ENCODE data around the gene TMEM43. TPM values are rescaled to one million over a fixed set of nuclear protein-coding genes. Genes with fewer than 3 reads are reported as not detected.

TMEM43 gene
- total RNA-seq, 1 experiment from 2014 or later, result 32.4 TPM

DNA sequence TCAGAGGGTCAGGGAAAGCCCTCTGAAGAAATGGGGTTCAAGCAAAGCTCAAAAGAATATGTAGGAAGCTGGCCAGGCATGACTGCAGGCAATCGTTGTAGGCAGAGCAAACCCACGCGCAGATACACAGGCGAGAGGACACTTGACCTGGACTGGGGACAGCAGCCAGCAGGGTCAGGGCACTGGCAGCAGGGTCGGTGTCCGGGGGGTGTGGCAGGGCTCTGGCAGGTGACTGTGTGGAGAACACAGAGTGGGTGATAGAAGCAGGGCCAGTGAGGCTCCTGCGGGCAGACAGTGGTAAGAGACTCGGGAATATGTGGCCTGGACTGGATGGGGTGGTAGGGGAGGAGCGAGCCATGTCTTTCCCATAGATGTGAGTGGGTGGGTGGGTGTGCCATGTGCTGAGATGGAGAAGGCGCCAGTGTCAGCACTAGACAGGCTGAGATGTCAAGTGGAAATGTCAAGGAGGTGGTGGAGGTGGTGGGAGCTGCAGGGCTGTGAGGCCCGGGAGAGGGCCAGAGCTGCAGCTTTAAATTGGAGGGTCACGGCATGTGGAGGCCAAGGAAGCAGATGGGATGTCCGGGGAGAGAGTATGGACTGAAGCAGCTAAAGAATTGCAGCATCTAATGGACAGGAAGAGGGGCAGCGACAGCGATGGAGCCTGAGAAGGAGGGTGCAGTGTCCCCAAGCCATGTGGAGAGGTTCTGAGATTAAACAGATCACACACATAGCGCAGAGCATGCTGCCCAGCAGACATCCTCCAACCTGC is 13.4 kb downstream of the TMEM43 start:
- no peak overlapping the region for H3K4me3 ChIP-seq (replicated peaks in 1 of 2; ENCODE audit: low read depth in 1 of 2, low read length in 2 of 2)
- intact Hi-C loops (cut with micrococcal nuclease), result no loop called here
- H2AFZ ChIP-seq (ENCODE audit: low read depth, low read length, poor library complexity, severe bottlenecking), result no peak overlapping the region
- no peaks in the 10 kb centered on the region for H3K79me2 ChIP-seq (ENCODE audit: insufficient read depth, low read length)
- no peak overlapping the region for H3K9ac ChIP-seq (ENCODE audit: low read length)
- H4K20me1 ChIP-seq (ENCODE audit: insufficient read depth), result no peaks in the 10 kb centered on the region
- H3K4me1 ChIP-seq (ENCODE audit: control insufficient read depth in 1 of 2, insufficient read depth in 2 of 2, low read length in 2 of 2), result peaks cover 8 to 20% of the 10 kb centered on the region in 2 experiments
- DNase-seq (ENCODE audit: low read depth, low spot score) (no peak), ATAC-seq (no peak)
- ChIA-PET POLR2A (interaction anchor here (1.1 kb wide), 1 partner anchor 13 kb away, joined by 3 read pairs; the partner anchor contains the start of genes CHCHD4 and TMEM43), CTCF (no interaction called here), RAD21 (ENCODE audit: low non-redundant PET in 1 of 2, low total read pairs in 2 of 2, uncharacterized antibody in 2 of 2, unreplicated experiment in 2 of 2) (no interaction called here)
- BruUV-seq (replicated peaks), result no TSS peak
- H3K27me3 ChIP-seq (ENCODE audit: insufficient read depth, low read length), result no peaks in the 10 kb centered on the region
- H3K9me2 ChIP-seq (ENCODE audit: insufficient read depth), result no peaks in the 10 kb centered on the region
- no peaks in the 10 kb centered on the region for H3K9me3 ChIP-seq (ENCODE audit: control insufficient read depth in 1 of 2, insufficient read depth in 1 of 2, low read depth in 1 of 2, low read length in 2 of 2)
- H3K27ac ChIP-seq (ENCODE audit: low read depth, low read length), result no peak overlapping the region
- peaks cover 4 to 28% of the 10 kb centered on the region in 2 experiments; a peak in 1 of 4 replicates for H3K36me3 ChIP-seq (ENCODE audit: control insufficient read depth in 1 of 2, insufficient read depth in 2 of 2, low read length in 2 of 2)
- no peak overlapping the region for H3K4me2 ChIP-seq (ENCODE audit: low read length)
- no peak for TF ChIP-seq REST (IDR thresholded peaks at IDR 0.05; ENCODE audit: low read depth)
- no peak for TF ChIP-seq ELF1 (IDR thresholded peaks at IDR 0.05; ENCODE audit: borderline replicate concordance, low read depth)
- TF ChIP-seq EZH2 (IDR thresholded peaks at IDR 0.05), result no peak
- TF ChIP-seq, protein P1, sequence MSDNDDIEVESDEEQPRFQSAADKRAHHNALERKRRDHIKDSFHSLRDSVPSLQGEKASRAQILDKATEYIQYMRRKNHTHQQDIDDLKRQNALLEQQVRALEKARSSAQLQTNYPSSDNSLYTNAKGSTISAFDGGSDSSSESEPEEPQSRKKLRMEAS (IDR thresholded peaks at IDR 0.05), result no peak
- TF ChIP-seq POLR2AphosphoS5 (IDR thresholded peaks at IDR 0.05; ENCODE audit: low read depth, low read length), result no peak
